Measurements from ENCODE around the gene MTNR1A. TPM values are rescaled to one million over a fixed set of nuclear protein-coding genes. Genes with fewer than 3 reads are reported as not detected.

The MTNR1A gene
- total RNA-seq, 2 donors from 2014 or later, result 0.62 to 1.6 TPM

DNA sequence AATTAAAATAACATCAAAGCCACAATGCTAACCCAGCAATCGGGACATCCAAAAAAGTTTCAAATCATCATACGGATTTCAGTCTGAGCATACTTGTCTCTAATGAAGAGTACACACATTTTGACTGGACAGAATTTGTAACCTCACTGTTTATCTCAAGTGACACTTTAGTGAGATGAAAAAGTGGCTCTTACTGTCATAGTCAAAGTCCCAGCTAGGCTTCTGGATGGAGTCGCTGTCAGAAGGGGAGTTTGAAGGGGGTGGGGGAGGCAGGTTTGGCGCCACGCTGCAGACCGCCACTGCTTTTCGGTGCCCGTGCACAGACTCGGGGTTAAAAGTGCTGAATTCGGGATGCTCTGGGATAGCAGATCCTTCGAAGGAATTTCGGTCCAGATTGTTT lies 41.0 kb upstream of the MTNR1A start:
- Histone ChIP-seq H3K36me3 (ENCODE audit: control insufficient read depth, insufficient read depth, low read length) (peaks cover 72% of the 10 kb centered on the region), H3K9me3 (ENCODE audit: control insufficient read depth, low read length) (no peaks in the 10 kb centered on the region), H3K4me1 (ENCODE audit: control insufficient read depth, insufficient read depth, low read length) (no peaks in the 10 kb centered on the region), H3K27ac (ENCODE audit: low read depth, low read length) (no peak overlapping the region), H3K9ac (ENCODE audit: extremely low read depth, low read length, poor library complexity, severe bottlenecking) (no peak overlapping the region), H3K27me3 (ENCODE audit: control insufficient read depth, insufficient read depth, low read length, poor library complexity, severe bottlenecking) (no peaks in the 10 kb centered on the region), H3K4me3 (ENCODE audit: low read length) (no peak overlapping the region)
- Mint-ChIP-seq H3K36me3 (ENCODE audit: low read depth) (peaks cover 59% of the 10 kb centered on the region), H3K27ac (no peak overlapping the region), H3K4me3 (no peak overlapping the region), H3K4me1 (peaks cover under 1% of the 10 kb centered on the region), H3K27me3 (ENCODE audit: insufficient read depth) (peaks cover 4% of the 10 kb centered on the region), H3K9me3 (no peaks in the 10 kb centered on the region)
- WGBS, 2 experiments (ENCODE audit: insufficient coverage in 1 of 2, insufficient read length in 1 of 2), result 94 to 100% methylated on average over 7 to 12 of the region's 12 CpGs
- TF ChIP-seq, protein P1, sequence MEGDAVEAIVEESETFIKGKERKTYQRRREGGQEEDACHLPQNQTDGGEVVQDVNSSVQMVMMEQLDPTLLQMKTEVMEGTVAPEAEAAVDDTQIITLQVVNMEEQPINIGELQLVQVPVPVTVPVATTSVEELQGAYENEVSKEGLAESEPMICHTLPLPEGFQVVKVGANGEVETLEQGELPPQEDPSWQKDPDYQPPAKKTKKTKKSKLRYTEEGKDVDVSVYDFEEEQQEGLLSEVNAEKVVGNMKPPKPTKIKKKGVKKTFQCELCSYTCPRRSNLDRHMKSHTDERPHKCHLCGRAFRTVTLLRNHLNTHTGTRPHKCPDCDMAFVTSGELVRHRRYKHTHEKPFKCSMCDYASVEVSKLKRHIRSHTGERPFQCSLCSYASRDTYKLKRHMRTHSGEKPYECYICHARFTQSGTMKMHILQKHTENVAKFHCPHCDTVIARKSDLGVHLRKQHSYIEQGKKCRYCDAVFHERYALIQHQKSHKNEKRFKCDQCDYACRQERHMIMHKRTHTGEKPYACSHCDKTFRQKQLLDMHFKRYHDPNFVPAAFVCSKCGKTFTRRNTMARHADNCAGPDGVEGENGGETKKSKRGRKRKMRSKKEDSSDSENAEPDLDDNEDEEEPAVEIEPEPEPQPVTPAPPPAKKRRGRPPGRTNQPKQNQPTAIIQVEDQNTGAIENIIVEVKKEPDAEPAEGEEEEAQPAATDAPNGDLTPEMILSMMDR (conservative IDR thresholded peaks at IDR 0.05), result no peak
- no peak for DNase-seq

DNA sequence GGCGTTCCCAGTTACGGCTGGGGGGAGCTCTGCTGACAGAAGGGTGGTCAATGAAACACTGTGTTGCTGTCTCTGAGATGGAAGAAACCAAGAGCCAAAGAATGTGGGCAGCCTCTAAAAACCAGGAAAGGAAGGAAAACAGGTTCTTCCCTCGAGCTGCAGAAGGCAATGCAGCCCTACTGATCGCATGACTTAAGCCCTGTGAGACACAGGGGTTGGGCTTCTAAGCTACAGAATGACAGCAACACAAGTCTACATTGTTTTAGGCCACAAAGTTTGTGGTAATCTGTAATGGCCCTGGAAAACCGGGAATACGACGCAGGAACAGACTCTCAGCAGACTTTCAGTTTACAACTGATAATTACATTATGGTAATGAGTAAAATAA lies 38.2 kb upstream of the MTNR1A start:
- 81 to 100% methylated on average over 4 to 7 of the region's 7 CpGs for WGBS, 2 experiments (ENCODE audit: insufficient coverage in 1 of 2, insufficient read length in 1 of 2)
- H3K36me3 Mint-ChIP-seq (ENCODE audit: low read depth), result peaks cover 45% of the 10 kb centered on the region
- H3K36me3 ChIP-seq (ENCODE audit: control insufficient read depth, insufficient read depth, low read length), result peaks cover 53% of the 10 kb centered on the region

DNA sequence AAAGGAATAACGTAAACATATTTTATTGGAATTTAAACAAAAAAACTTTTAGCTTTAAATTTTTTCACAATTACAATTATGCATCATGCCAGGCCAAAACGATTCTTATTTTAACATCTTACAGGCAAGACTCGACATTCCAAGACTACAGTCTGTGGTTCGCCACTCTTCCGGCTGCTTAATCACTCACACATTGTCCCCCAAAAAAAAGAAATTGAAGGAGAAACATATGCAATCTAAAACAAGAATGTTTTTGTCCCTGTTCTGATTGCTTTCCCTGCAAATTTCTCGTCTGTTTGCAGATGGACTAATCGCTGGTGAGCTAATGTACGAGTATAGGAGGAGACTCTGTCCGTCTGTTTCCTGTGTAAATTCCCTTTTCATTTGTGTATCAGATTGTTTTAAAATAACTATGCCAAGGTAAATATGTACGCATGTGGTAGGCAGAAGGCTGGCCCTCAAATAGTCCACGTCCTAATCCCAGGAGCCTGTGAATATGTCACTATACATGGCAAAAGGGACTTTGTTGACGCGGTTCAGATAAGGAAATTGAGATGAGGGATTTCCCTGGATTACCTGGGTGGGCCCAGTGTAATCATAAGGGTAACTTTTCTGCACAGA lies 37.7 kb upstream of the MTNR1A start:
- H3K4me1 ChIP-seq (ENCODE audit: control insufficient read depth, insufficient read depth, low read length), result no peaks in the 10 kb centered on the region
- WGBS, 2 experiments (ENCODE audit: insufficient coverage in 1 of 2, insufficient read length in 1 of 2), result 95 to 99% methylated on average over 12 to 13 of the region's 13 CpGs
- peaks cover 56% of the 10 kb centered on the region for H3K36me3 ChIP-seq (ENCODE audit: control insufficient read depth, insufficient read depth, low read length)
- no peak overlapping the region for H3K4me3 ChIP-seq (ENCODE audit: low read length)
- Mint-ChIP-seq H3K27me3 (ENCODE audit: insufficient read depth) (peaks cover 4% of the 10 kb centered on the region), H3K9me3 (no peaks in the 10 kb centered on the region), H3K4me1 (peaks cover 12% of the 10 kb centered on the region), H3K27ac (no peak overlapping the region), H3K36me3 (ENCODE audit: low read depth) (peaks cover 49% of the 10 kb centered on the region), H3K4me3 (no peak overlapping the region)
- H3K9ac ChIP-seq (ENCODE audit: extremely low read depth, low read length, poor library complexity, severe bottlenecking), result no peak overlapping the region
- TF ChIP-seq, protein P1 (conservative IDR thresholded peaks at IDR 0.05), result no peak
- H3K9me3 ChIP-seq (ENCODE audit: control insufficient read depth, low read length), result no peaks in the 10 kb centered on the region
- H3K27ac ChIP-seq (ENCODE audit: low read depth, low read length), result no peak overlapping the region
- H3K27me3 ChIP-seq (ENCODE audit: control insufficient read depth, insufficient read depth, low read length, poor library complexity, severe bottlenecking), result no peaks in the 10 kb centered on the region
- DNase-seq, result no peak

More for the DNA sequence above, 38.2 kb upstream of the MTNR1A start:
- no peaks in the 10 kb centered on the region for H3K9me3 ChIP-seq (ENCODE audit: control insufficient read depth, low read length)
- H3K27me3 Mint-ChIP-seq (ENCODE audit: insufficient read depth), result peaks cover 4% of the 10 kb centered on the region
- no peak overlapping the region for H3K4me3 Mint-ChIP-seq
- H3K4me1 Mint-ChIP-seq, result peaks cover 12% of the 10 kb centered on the region
- no peak overlapping the region for H3K9ac ChIP-seq (ENCODE audit: extremely low read depth, low read length, poor library complexity, severe bottlenecking)
- H3K9me3 Mint-ChIP-seq, result no peaks in the 10 kb centered on the region
- no peak overlapping the region for H3K4me3 ChIP-seq (ENCODE audit: low read length)
- TF ChIP-seq, protein P1 (conservative IDR thresholded peaks at IDR 0.05), result no peak
- no peak for DNase-seq
- no peaks in the 10 kb centered on the region for H3K27me3 ChIP-seq (ENCODE audit: control insufficient read depth, insufficient read depth, low read length, poor library complexity, severe bottlenecking)
- H3K27ac ChIP-seq (ENCODE audit: low read depth, low read length), result no peak overlapping the region
- no peak overlapping the region for H3K27ac Mint-ChIP-seq
- no peaks in the 10 kb centered on the region for H3K4me1 ChIP-seq (ENCODE audit: control insufficient read depth, insufficient read depth, low read length)

Measured in endodermal cell (in vitro differentiated cells).